GM18867 (cell line): ENCODE measurements around the gene MAMDC4.
"Not testable (repeated sequence)": the region's sequence is repeated elsewhere in the genome, so short reads cannot be mapped to it uniquely, and the experiment has no call there.

ENCODE experiments used
- ATAC-seq: cut with Tn5 transposase; IDR thresholded peaks from one replicate; pipeline ENCODE4 v1.9.1; 2021; ENCODE audit warnings: mild to moderate bottlenecking, moderate library complexity; ENCODE audit not compliant: unreplicated experiment

Gene MAMDC4

DNA sequence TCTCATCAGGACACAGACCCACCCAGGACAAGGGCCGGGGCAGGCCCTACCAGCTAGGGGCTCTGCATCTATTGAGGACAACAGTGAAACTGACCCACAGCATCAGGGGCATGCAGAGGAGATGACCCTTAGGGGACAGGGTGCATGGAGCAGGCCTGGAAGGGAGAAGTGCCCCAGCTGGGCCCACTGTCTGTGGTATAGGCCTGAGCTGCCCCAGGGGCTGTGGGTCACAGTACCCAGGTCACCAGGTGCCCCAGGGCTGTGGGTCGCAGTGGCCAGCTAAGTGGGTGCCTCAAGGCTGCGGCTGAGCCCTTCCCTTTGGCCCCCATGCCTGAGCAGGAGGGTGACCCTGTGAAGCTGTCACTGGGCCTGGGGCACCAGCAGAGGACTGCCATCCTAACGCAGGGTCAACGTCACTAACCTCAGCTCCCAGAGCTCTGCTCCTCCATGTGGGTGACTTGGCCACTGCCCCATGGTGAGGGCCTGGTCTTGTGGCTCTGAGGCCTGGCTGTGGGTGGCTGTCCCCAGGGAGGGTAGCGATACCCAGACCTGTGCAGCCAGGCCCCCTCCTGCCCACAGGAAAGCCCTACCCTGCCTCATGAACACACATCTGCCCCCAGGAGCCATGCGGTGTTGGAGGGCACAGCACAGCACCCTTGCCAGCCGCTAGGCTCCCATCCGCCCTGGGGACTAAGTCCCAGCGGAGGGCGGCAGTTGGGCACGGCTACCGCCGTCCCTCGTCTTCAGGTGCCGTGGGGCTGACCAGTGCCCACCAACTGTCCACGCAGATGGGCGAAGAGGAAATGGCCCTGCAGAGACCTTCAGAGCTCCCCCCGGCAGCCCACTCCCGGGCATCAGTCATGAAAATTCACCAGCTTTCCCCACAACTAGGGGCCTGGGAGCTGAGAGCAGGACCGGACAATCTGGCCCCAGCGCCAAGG lies 9.1 kb downstream of the MAMDC4 start:
- no peak for ATAC-seq

DNA sequence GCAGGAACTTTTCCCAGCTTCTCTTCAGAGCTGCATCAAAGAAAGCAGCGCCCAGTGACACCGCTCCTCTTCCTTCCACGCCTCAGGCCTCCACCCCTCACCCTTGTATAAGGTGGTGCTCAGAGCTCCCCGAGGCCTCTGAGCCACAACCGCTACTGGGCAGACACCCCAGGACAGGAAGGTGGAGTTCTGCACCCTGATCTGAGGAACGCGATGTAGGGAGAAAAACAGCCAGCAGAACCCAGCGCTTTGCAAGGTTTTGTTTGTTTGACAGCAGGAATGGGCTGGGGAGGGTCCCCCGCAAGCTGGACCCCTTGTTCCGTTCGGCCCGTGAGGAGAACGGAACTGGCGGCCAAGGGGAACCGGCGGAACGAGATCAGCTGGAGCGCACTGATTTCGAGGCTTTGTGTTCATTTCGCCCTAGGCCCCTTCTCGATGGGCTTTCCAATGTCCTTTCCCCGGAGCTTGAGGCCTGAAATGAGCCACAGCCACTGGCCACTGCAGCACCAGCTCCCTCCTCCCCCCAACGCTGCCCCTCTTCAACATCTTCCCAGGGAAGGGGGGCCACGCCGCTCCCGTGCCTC lies 9.8 kb downstream of the MAMDC4 start:
- no peak for ATAC-seq

DNA sequence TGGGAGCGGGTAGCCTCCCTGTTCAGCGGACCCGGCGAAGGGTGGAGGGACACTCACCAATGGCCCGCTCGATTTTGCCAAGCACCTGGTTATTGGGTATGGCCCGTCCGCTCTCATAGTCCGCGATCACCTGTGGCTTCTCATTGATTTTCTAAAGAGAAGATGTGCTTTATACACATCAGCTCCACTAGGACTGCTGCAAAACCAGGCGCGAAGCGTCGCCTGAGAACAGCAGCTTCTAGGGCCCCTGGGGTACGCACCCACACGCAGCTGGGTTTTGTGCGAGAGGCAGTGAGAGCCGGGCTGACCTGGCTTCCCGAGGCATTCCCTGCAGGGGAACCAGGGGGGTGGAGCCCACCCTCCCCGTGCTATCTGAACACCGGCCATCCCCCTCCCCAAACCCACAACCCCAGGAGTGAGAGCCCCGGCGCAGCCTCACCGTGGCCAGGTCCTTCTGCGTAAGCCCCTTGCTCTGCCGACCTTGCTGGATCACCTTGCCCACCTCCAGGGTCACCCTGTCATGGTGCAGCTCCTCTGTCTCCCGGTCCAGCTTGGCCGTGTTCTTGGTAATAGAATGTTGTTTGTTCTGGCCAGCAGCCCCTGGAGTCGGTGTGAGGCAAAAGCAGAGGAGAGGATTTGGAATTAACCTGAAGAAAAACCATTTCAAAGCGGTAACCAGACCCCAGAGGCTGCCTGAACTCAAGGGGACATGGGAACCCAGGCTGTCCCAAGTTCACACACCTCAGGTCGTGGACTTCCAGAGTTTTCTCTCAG lies 10.9 kb downstream of the MAMDC4 start:
- no peak for ATAC-seq

DNA sequence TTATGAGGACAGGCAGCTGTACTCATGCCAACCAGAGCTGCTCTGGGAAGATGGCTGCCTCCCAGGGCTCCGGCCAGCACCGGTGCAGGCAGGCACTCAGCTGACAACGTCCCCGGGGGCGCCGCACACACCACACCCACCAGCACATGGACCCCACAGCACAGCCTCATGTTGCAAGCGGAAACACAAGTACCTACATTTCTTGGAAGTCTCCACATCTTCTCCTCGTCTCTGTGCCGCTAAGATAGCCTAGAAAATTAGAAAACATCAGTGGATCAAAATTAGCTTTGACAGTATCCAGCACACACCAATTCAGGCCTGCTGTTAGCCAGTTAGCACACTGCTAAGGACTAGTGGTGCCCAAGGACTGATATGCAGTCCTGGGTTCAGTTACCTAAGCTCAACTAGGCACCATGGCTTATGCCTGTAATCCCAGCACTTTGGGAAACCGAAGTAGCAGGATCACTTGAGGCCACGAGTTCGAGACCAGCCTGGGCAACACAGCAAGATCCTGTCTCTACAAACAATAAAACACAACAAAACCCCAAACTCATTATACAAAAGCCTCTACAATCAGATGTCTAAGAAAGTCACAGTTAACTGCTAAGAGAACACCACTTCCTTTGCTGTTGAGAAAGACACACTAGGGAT lies 11.6 kb downstream of the MAMDC4 start:
- no peak for ATAC-seq

DNA sequence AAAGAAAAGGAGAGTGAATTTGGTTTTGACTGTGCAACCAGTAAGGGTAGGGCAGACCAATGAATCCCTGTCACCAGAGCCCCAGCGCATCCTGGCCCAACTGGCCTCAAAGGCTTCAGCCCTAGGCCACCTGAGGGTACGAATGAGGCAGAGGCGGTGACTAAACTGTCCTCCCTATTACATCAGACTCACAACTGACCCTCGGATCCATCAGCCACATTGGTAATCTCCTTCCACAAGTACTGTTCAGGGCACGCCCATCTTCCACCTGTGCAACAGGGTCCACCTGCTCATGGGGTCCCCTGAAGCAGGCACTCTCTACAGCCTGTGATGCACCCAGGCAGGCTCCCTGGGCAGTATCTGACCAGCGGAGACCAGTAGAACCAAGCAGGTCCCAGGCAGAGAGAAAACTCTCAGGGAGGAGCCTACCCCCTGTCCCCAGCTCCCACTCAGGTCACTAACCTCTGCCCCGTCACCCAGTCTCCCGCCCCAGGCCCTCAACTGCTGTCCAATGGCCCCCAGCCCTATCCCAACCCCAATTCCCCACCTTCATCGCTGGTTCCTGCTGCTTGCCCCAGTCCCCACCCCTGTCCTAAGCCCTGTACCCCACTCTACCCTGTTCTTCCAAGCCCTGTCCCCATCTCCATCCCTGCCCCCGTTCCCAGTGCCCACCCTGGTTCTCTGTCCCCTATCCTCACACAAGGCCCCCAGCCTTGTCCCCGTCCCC lies 13.1 kb downstream of the MAMDC4 start:
- no peak for ATAC-seq

DNA sequence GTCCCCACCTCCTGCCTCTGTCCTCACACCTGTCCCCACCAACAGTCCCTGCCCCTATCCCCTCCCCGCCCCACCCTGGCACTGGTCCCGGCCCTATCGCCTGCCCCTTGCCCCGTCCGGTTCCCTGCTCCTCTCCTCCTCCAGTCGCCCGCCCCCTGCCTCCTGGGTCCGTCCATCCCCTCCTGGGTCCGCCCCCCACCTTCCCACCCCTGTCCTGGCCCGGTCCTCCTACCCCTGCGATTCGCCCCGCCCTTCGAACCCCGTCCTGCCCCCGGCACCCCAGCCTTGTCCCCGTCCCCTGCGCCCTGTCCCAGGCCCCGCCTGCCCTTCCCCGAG lies 13.6 kb downstream of the MAMDC4 start:
- ATAC-seq, result no peak

DNA sequence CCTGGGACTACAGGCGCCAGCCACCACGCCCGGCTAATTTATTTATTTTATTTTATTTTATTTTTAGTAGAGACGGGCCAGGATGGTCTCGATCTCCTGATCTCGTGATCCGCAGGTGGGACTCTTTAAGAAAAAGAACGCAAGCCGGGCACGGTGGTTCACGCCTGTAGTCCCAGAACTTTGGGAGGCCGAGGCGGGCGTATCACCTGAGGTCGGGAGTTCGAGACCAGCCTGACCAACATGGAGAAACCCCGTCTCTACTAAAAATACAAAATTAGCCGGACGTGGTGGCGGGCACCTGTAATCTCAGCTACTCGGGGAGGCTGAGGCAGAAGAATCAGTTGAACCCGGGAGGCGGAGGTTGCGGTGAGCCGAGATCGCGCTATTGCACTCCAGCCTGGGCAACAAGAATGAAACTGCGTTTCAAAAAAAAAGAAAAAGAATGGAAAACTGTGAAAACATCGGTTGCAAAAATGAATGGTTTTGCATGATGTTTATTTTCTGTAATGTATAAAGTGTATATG lies 14.8 kb downstream of the MAMDC4 start:
- not testable (repeated sequence) for ATAC-seq

DNA sequence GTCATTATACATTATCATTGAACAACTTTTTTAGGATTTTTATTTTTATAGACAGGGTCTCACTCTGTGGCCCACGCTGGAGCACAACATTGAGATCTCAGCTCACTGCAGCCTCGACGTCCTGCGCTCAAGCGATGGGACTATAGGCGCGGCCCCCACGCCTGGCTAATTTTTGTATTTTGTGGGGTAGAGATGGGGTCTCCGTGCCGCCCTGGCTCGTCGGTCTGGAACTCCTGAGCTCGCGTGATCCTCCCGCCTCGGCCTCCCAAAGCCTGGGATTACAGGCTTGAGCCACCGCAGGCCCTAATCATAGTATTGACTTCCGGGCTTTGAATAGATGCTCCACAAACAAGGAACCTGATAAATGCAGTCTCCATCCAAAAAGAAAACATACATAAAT lies 15.3 kb downstream of the MAMDC4 start:
- no peak for ATAC-seq

DNA sequence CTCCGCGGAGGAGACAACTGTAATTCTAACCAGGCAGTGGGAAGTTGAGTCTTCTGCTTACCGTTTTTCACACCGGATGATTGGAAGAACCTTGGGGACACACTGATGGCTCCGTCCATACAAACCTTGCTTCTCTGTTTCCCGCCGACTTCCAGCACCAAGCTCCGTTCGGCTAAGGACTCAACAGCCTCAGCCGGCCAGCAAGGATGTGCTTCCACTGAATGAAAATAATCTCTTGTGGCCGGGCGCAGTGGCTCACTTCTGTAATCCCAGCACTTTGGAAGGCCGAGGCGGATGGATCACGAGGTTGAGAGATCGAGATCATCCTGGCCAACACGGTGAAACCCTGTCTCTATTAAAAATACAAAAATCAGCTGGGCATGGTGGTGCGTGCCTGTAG lies 15.8 kb downstream of the MAMDC4 start:
- ATAC-seq, result no peak

DNA sequence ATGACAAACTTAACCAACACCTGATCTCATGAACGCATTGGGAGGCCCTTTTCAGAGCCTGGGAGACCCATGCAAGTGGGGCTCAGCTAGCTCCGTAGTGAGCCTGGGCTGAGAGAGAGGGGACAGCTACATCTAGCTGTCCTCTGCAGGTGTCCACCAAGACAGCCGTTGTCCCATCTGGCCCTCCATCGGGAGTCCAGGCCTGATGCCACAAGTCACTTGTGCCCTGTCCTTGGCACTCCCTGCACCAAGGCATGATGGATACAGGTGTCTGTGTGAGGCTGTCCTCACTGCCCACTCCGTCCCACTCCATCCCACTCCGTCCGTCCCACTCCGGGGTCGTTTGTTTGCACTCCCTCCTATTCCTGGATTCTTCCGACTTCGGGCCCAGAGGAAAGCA lies 16.5 kb downstream of the MAMDC4 start:
- no peak for ATAC-seq

DNA sequence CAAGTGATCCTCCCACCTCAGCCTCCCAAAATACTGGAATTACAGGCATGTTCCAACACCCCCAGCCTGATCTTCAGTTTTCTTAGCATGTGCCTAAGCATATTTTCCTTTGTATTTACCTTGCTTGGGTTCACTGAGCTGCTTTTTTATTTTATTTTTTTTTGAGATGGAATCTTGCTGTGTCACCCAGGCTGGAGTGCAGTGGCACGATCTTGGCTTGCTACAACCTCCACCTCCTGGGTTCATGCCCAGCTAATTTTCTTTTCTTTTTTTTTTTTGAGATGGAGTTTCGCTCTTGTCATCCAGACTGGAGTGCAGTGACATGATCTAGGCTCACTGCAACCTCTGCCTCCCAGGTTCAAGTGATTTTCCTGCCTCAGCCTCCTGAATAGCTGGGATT lies 17.5 kb downstream of the MAMDC4 start:
- not testable (repeated sequence) for ATAC-seq

DNA sequence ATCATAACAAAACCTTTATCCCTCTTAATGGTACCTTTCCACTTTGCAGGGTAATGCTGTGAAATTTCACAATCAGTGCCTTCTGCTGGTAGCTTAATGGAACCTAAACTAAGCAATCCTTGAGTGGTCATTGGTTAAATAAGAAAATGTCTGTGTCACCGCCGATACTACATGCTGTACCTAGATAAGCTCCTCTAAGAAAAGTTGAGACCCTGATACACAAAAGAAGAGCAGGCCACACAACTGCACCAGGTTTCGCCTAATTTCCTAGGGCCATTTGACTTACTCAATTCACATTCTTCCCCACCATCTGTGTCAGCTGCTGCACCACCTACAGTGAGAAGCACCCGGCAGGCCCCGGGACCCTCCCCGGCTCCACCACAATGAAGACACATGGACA lies 23.0 kb downstream of the MAMDC4 start:
- no peak for ATAC-seq

DNA sequence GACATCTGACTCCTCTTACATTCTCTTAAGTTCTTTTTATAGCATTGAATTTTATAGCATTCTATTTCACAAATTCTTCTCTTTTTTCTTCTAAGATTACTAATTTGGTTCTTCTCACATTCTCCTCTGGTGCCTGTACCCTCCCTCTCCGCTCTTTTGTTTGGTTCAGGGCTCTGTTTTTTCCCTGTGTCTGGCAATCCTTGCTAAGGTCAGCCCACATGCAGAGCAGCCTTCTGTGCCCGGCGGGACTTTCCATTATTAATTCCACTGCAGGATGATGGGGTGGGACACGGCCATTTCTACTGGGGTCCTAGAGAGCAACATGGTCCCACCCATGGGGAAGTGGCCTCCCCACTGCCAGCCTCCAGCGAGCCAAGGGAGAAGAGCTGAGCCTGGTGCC lies 24.3 kb downstream of the MAMDC4 start:
- ATAC-seq, result no peak

DNA sequence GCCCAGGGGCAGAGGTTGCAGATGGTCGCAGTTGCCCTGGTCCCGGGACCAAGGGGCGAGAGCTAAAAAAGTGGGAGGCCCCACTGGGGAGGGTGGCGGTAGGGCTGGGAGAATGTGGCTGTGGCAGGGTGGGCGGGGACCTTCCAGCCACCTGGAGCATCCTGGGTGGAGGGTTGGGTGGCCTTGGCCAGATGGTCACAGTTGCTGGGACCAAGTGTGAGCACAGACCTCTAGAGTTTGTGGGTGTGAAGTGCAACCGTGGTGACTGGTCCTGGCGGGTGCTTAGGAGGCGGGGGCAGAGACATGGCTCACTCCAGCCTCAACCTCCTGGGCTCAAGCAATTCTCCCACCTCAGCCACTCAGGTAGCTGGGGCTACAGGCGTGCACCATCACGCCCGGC lies 28.5 kb downstream of the MAMDC4 start:
- ATAC-seq, result no peak

DNA sequence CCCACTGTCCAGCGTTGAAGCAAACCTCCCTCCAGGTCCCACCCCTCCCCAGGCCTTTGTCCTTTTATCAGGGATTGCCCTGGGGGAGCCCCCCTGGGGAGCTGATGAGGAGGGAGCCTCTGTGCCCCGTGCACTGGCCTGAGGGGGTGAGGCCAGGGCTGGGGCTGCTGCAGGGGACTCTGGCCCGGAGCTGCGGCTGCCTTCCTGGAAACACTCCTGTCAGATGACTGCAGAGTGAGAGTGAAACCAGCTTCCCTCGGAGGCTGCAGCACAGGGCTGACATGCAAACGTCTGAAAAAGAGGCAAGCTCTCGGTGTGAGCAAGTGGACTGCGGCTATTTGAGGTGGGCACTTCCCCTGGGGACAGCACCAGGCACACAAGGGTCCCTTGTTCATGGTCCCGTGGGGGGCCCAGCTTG lies 29.6 kb downstream of the MAMDC4 start:
- no peak for ATAC-seq

DNA sequence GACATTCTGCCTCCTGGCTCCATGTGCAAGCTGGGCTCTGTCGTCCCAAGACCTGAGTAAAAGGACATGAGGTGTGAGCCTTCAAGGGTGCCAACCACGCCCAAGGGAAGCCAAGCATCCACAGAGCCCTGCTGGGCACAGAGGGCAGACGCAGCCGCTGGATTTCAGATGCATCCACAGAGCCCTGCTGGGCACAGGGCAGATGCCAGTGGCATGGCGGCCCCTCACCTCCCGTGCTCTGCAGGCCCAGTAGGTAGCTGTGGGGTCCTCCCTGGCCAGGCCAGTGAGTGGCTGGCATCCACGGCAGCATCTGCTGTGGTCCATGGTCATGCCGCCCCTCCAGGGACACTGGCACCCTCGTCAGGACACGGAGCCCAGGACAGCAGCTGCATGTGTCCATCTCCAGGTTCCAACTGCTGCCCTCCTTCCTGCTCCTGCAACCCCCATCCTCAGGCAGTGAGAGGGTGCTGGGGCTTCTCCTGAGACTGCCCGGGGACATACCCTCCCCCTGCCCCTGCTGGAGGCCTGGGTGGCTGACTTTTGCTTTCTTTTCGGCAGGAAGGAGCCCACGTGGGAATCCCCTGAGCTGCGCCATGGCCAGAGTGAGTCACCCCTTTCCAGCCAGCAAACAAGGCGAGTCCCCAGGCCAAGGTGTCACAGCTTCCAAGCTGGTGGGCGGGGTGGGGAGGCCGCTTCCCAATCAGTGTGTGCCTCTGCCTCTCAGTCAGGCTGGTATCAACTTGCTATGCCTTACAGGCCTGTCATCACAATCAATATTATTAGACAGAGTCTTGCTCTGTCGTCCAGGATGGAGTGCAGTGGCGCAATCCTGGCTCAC lies 30.2 kb downstream of the MAMDC4 start:
- ATAC-seq, result peak; percentile 24

DNA sequence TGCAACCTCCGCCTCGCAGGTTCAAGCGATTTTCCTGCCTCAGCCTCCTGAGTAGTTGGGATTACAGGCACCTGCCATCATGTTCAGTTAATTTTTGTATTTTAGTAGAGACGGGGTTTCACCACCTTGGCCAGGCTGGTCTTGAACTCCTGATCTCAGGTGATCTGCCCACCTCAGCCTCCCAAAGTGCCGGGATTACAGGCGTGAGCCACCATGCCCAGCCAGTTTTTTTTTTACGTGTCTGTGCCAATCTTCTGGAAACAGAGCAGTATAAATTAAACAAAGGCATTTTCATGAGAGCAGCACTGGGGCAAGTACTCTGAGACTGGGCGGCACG lies 30.8 kb downstream of the MAMDC4 start:
- not testable (repeated sequence) for ATAC-seq

DNA sequence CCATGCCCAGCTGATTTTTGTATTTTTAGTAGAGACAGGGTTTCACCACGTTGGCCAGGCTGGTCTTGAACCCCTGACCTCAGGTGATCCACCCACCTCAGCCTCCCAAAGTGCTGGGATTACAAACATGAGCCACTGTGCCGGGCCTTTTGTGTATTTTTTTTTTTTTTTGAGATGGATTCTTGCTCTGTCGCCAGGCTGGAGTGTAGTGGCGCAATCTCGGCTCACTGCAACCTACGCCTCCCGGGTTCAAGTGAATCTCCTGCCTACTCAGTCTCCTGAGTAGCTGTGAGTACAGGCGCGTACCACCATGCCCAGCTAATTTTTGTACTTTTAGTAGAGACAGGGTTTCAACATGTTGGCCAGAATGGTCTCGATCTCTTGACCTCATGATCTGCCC lies 31.5 kb downstream of the MAMDC4 start:
- ATAC-seq, result not testable (repeated sequence)

DNA sequence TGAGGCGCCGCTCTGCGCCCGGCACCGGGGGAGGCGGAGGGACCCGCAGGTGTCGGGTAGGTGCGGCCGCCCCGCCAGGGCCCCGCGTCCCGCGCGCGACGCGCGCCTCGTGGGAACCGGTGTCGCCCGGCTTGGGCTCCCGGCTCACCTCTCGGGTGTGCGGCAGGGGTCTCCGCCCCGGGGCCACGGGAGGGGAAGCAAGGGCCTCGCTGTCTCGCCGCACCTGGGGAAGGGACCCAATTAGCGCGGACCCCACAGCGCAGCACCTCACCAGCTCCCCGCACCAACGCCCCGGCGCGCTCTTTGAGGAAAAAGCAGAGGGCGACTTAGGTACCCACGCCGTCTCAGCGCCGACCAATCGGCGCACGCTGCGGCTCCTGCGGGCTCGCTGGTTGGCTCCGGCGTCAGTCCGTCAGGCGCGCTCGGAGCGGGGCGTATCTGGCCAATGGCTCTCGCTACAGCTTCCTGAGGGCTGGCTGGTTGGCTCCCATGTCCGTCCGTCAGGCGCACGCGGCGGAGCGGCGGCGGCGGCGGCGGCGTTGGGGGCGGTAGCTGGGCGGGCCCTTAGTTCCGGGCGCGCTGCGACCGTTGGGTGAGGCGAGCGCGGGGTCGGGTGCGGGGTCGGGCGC lies 33.9 kb downstream of the MAMDC4 start, which contains the start of gene TRAF2:
TRAF2 (plus strand) TSS at position 567 of the 629 bp plus-strand sequence. CDS start 12,225 bp downstream, outside the sequence.
- ATAC-seq, result peak; percentile 84
